HEK293 (cell line): ENCODE data around the gene FOXE3.

Experiments used
- CTCF ChIA-PET: fragments of 350-600 bp; formaldehyde crosslinking; extraction: SDS; loops from one replicate; lab custom pipeline; 2021; ENCODE audit warnings: antibody characterized with exemption; lab: Yijun Ruan, JAX
- POLR2A ChIA-PET: fragments of 300-600 bp; formaldehyde crosslinking; extraction: SDS; loops from one replicate; lab custom pipeline; 2020; ENCODE audit warnings: antibody characterized with exemption, inconsistent platforms; lab: Yijun Ruan, JAX
- H3K27ac ChIP-seq: fragments of 200-500 bp; sonication (Bioruptor generic); 2 replicates; pipeline ENCODE4 v1.5.1; 2014; ENCODE audit warnings: low read depth, low read length, control low read depth, inconsistent platforms; ENCODE audit errors: extremely low read depth
- H3K36me3 ChIP-seq, 2 experiments: fragments of 200-500 bp in 1 of 2; sonication (Bioruptor generic) in 1 of 2; 1 replicate in 1 of 2; 2 replicates in 1 of 2; pipeline ENCODE4 v1.5.1; 2014 to 2017; ENCODE audit warnings: inconsistent platforms in 2 of 2, low read length in 2 of 2; ENCODE audit not compliant: control insufficient read depth in 2 of 2, insufficient read depth in 1 of 2
- H3K4me1 ChIP-seq: fragments of 200-500 bp; sonication (Bioruptor generic); 2 replicates; pipeline ENCODE4 v1.5.1; 2014; ENCODE audit warnings: mild to moderate bottlenecking, low read length, inconsistent platforms; ENCODE audit not compliant: control insufficient read depth, insufficient read depth
- H3K4me3 ChIP-seq: 2 replicates; pipeline ENCODE4 v1.5.1; 2011; ENCODE audit warnings: low read depth, mild to moderate bottlenecking, control low read depth, low read length, moderate library complexity
- H3K9me3 ChIP-seq: fragments of 200-500 bp; sonication (Bioruptor generic); 2 replicates; pipeline ENCODE4 v1.5.1; 2014; ENCODE audit warnings: low read depth, low read length, inconsistent platforms; ENCODE audit not compliant: control insufficient read depth, insufficient read depth
- HOXA7 ChIP-seq: sonication (generic); formaldehyde crosslinking; IDR thresholded peaks from 2 replicates; pipeline ENCODE4 v1.8.1; 2022; ENCODE audit warnings: missing genetic modification reagents, borderline replicate concordance
- KLF16 ChIP-seq: fragments of 450-650 bp; formaldehyde crosslinking; IDR thresholded peaks from 2 replicates; pipeline ENCODE4 v1.5.1; 2017; ENCODE audit warnings: missing biosample characterization, missing genetic modification characterization
- PRDM1 ChIP-seq: fragments of 450-650 bp; formaldehyde crosslinking; IDR thresholded peaks from 2 replicates; pipeline ENCODE4; 2016; ENCODE audit warnings: missing biosample characterization, missing genetic modification characterization
- SCRT1 ChIP-seq: fragments of 450-650 bp; formaldehyde crosslinking; IDR thresholded peaks from 2 replicates; pipeline ENCODE4 v1.5.1; 2016; ENCODE audit warnings: missing biosample characterization, missing genetic modification characterization, borderline replicate concordance
- ZBTB49 ChIP-seq: fragments of 450-650 bp; formaldehyde crosslinking; IDR thresholded peaks from 2 replicates; pipeline ENCODE4 v1.5.1; 2016; ENCODE audit warnings: missing biosample characterization, missing genetic modification characterization, low read depth
- ZBTB6 ChIP-seq: fragments of 450-650 bp; formaldehyde crosslinking; IDR thresholded peaks from 2 replicates; pipeline ENCODE4 v1.5.1; 2017; ENCODE audit warnings: missing biosample characterization, missing genetic modification characterization
- ZFP3 ChIP-seq: fragments of 450-650 bp; formaldehyde crosslinking; IDR thresholded peaks from 2 replicates; pipeline ENCODE4 v1.5.1; 2016; ENCODE audit warnings: low read depth, missing biosample characterization, missing genetic modification characterization
- ZNF10 ChIP-seq: fragments of 450-650 bp; formaldehyde crosslinking; IDR thresholded peaks from 2 replicates; pipeline ENCODE4 v1.5.1; 2017; ENCODE audit warnings: missing biosample characterization, missing genetic modification characterization
- ZNF121 ChIP-seq: fragments of 450-650 bp; formaldehyde crosslinking; IDR thresholded peaks from 2 replicates; pipeline ENCODE4 v1.5.1; 2016; ENCODE audit warnings: missing biosample characterization, missing genetic modification characterization
- ZNF19 ChIP-seq: fragments of 450-650 bp; formaldehyde crosslinking; IDR thresholded peaks from 2 replicates; pipeline ENCODE4; 2016; ENCODE audit warnings: missing biosample characterization, missing genetic modification characterization, low read depth
- ZNF248 ChIP-seq: fragments of 450-650 bp; formaldehyde crosslinking; IDR thresholded peaks from 2 replicates; pipeline ENCODE4 v1.5.1; 2017; ENCODE audit warnings: missing biosample characterization, missing genetic modification characterization
- ZNF26 ChIP-seq: fragments of 450-650 bp; formaldehyde crosslinking; IDR thresholded peaks from 2 replicates; pipeline ENCODE4 v1.5.1; 2016; ENCODE audit warnings: missing biosample characterization, missing genetic modification characterization
- ZNF302 ChIP-seq: fragments of 450-650 bp; formaldehyde crosslinking; IDR thresholded peaks from 2 replicates; pipeline ENCODE4 v1.5.1; 2016; ENCODE audit warnings: missing biosample characterization, missing genetic modification characterization, low read depth
- ZNF501 ChIP-seq: fragments of 450-650 bp; formaldehyde crosslinking; IDR thresholded peaks from 2 replicates; pipeline ENCODE4 v1.5.1; 2016; ENCODE audit warnings: missing biosample characterization, missing genetic modification characterization
- ZNF521 ChIP-seq: fragments of 450-650 bp; formaldehyde crosslinking; IDR thresholded peaks from 2 replicates; pipeline ENCODE4 v1.5.1; 2017; ENCODE audit warnings: missing biosample characterization, mild to moderate bottlenecking, missing genetic modification characterization
- ZNF529 ChIP-seq: fragments of 450-650 bp; formaldehyde crosslinking; IDR thresholded peaks from 2 replicates; pipeline ENCODE4 v1.5.1; 2017; ENCODE audit warnings: missing genetic modification characterization, missing biosample characterization; ENCODE audit not compliant: insufficient replicate concordance
- ZNF544 ChIP-seq: fragments of 450-650 bp; formaldehyde crosslinking; IDR thresholded peaks from 2 replicates; pipeline ENCODE4 v1.5.0; 2017; ENCODE audit warnings: missing biosample characterization, missing genetic modification characterization
- ZNF658 ChIP-seq: fragments of 450-650 bp; formaldehyde crosslinking; IDR thresholded peaks from 2 replicates; pipeline ENCODE4; 2016; ENCODE audit warnings: missing biosample characterization, missing genetic modification characterization
- ZNF677 ChIP-seq: fragments of 450-650 bp; IDR thresholded peaks from 2 replicates; pipeline ENCODE4 v1.5.0; 2018; ENCODE audit warnings: missing biosample characterization, mild to moderate bottlenecking, missing genetic modification characterization, moderate library complexity
- TF ChIP-seq, protein P1 (sequence below): fragments of 450-650 bp; formaldehyde crosslinking; optimal IDR thresholded peaks from 2 replicates; pipeline ENCODE3; 2016; ENCODE audit warnings: missing biosample characterization, mild to moderate bottlenecking, missing genetic modification characterization

FOXE3 gene

DNA sequence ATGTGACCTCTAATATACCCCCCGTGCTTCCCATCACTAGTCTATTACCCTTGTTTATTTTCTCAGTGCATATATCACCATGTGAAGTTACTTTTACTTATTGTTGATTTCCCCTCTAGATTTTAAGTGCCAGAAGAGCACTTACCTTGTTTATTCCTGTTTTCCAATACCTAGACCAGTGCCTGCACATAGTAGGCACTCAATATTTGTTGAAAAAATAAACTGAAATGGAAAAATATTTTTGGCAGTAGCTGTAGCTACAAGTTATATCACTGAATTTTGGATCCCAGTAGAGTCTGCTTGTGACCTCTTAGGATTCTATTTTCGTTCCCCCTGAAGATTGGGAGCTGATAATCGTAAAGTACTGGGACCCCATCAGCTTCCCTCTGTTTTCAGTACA lies 32.0 kb upstream of the FOXE3 start:
- Histone ChIP-seq H3K4me1 (0 out of 2 replicates have a peak, but pooled peaks cover 5% of the 10 kb centered on the region), H3K4me3 (no peak overlapping the region), H3K9me3 (no peaks in the 10 kb centered on the region), H3K36me3 (peaks cover 3 to 30% of the 10 kb centered on the region in 2 experiments; a peak in 2 of 3 replicates), H3K27ac (no peak overlapping the region)
- TF ChIP-seq ZNF501 (tag by site-specific recombination) (no peak), ZNF10 (tag by site-specific recombination) (no peak), ZNF19 (tag by site-specific recombination) (no peak), ZNF677 (tag by site-specific recombination) (no peak), PRDM1 (tag by site-specific recombination) (no peak), ZNF302 (tag by site-specific recombination) (no peak), ZNF658 (tag by site-specific recombination) (no peak), SCRT1 (tag by site-specific recombination) (no peak), KLF16 (tag by site-specific recombination) (no peak), ZFP3 (tag by site-specific recombination) (no peak), ZNF248 (tag by site-specific recombination) (no peak), ZNF521 (no peak), ZNF121 (tag by site-specific recombination) (no peak), ZNF26 (tag by site-specific recombination) (no peak), ZBTB6 (tag by site-specific recombination) (no peak), ZBTB49 (tag by site-specific recombination) (no peak)
- TF ChIP-seq, protein P1, sequence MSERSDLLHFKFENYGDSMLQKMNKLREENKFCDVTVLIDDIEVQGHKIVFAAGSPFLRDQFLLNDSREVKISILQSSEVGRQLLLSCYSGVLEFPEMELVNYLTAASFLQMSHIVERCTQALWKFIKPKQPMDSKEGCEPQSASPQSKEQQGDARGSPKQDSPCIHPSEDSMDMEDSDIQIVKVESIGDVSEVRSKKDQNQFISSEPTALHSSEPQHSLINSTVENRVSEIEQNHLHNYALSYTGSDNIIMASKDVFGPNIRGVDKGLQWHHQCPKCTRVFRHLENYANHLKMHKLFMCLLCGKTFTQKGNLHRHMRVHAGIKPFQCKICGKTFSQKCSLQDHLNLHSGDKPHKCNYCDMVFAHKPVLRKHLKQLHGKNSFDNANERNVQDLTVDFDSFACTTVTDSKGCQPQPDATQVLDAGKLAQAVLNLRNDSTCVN (tag by site-specific recombination), result no peak
- CTCF ChIA-PET, result interaction anchor here (1.1 to 1.9 kb wide), 4 partner anchors 39 to 342 kb away, joined by 3 to 8 read pairs (median 4); no protein-coding TSS in a partner anchor
- POLR2A ChIA-PET, result no interaction called here

DNA sequence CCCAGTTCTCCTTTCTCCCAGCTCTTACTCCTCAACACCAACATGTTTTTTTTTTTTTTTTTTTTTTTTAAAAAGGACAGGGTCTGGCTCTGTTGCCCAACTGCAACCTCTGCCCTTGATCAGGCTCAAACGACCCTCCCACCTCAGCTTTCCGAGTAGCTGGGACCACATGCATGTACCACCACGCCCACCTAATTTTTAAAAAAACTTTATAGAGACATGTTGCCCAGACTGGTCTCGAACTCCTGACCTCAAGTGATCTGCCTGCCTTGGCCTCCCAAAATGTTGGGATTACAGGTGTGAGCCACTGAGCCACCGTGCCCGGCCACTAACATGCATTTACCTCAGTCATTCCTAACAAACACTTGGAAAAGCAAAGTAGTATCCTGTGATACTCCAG lies 31.1 kb upstream of the FOXE3 start:
- POLR2A ChIA-PET, result interaction anchor here (0.6 kb wide), 1 partner anchor 72 kb away, joined by 3 read pairs; no protein-coding TSS in a partner anchor

More for the DNA sequence above, 31.1 kb upstream of the FOXE3 start:
- no peak overlapping the region for H3K27ac ChIP-seq
- H3K36me3 ChIP-seq, result peaks cover 0 to 22% of the 10 kb centered on the region in 2 experiments; a peak in 2 of 3 replicates
- no peaks in the 10 kb centered on the region for H3K4me1 ChIP-seq
- TF ChIP-seq HOXA7 (CRISPR knock-in tag), result no peak
- no peak for TF ChIP-seq ZNF544
- no peak for TF ChIP-seq ZNF529
- no peak overlapping the region for H3K4me3 ChIP-seq
- no peaks in the 10 kb centered on the region for H3K9me3 ChIP-seq
- CTCF ChIA-PET, result no interaction called here
